Transverse colon (tissue), 4 donors: ENCODE data around the gene AXDND1. TPM values are rescaled to one million over a fixed set of nuclear protein-coding genes. Genes with fewer than 3 reads are reported as not detected.

Experiments
- DNase-seq: peaks from one replicate; pipeline ENCODE4 v3.0.0-alpha.2; 2019
- H3K27ac ChIP-seq, 4 donors: fragments of 200-600 bp; sonication (generic); 2 replicates each; pipeline ENCODE4 v1.5.1; 2016 to 2018; ENCODE audit warnings: inconsistent platforms in 4 of 4
- H3K27me3 ChIP-seq: fragments of 200-600 bp; sonication (generic); 2 replicates; pipeline ENCODE4 v1.5.1; 2017; ENCODE audit warnings: inconsistent platforms
- H3K36me3 ChIP-seq, 4 donors: fragments of 200-600 bp; sonication (generic); 2 replicates each; pipeline ENCODE4 v1.5.1; 2017 to 2019; ENCODE audit warnings: inconsistent platforms in 4 of 4
- H3K4me1 ChIP-seq, 4 donors: fragments of 200-600 bp; sonication (generic); 2 replicates each; pipeline ENCODE4 v1.5.1; 2017 to 2020; ENCODE audit warnings: inconsistent platforms in 4 of 4
- H3K4me3 ChIP-seq, 4 donors: fragments of 200-600 bp; sonication (generic); 1 replicate in 1 of 4; 2 replicates in 3 of 4; pipeline versions ENCODE4 v1.5.1 to v1.6.1; 2017 to 2019; ENCODE audit warnings: inconsistent platforms in 4 of 4
- H3K9me3 ChIP-seq, 2 donors: fragments of 200-600 bp; sonication (generic); 2 replicates each; pipeline ENCODE4 v1.5.1; 2017 to 2019; ENCODE audit warnings: inconsistent platforms in 2 of 2
- CTCF ChIP-seq, 5 experiments: fragments of 200-600 bp in 3 of 5; fragments of 450-650 bp in 2 of 5; sonication (generic) in 3 of 5; IDR thresholded peaks; 1 replicate in 2 of 5; 2 replicates in 3 of 5; pipeline ENCODE4 v1.5.1; 2016 to 2017; ENCODE audit warnings: antibody characterized with exemption in 5 of 5, inconsistent platforms in 3 of 5, mild to moderate bottlenecking in 2 of 5, moderate library complexity in 1 of 5
- EP300 ChIP-seq: sonication (generic); formaldehyde crosslinking; IDR thresholded peaks from one replicate; pipeline ENCODE4 v1.6.1; 2017; ENCODE audit warnings: antibody characterized with exemption, low read depth
- POLR2A ChIP-seq: fragments of 450-650 bp; IDR thresholded peaks from one replicate; pipeline ENCODE4 v1.6.1; 2016; ENCODE audit warnings: antibody characterized with exemption, mild to moderate bottlenecking, moderate library complexity
- POLR2AphosphoS5 ChIP-seq, 3 donors: sonication (generic); formaldehyde crosslinking; IDR thresholded peaks; one replicate each; pipeline ENCODE4 v1.6.1; 2016; ENCODE audit warnings: antibody characterized with exemption in 3 of 3
- WGBS, 2 donors: methylation state at CpG; one replicate each; pipeline ENCODE4 v1.1.5; 2018; ENCODE audit warnings: low coverage in 1 of 2; 5-methylcytosine and 5-hydroxymethylcytosine counted together
- in situ Hi-C, 4 donors: fragments of 200-750 bp; cut with MboI; loops; one replicate each; pipeline versions ENCODE4 v1.15.0 to v1.15.1; 2017; ENCODE audit warnings: low sequenced_read_pairs in 3 of 4, low pct_ligation_motif_present in 1 of 4, low pct_unique_long_range_greater_than_20kb in 1 of 4
- intact Hi-C: fragments of 100-400 bp; cut with DNase I; formaldehyde crosslinking; loops from one replicate; pipeline ENCODE4 v1.15.1; 2023; ENCODE audit warnings: low total_unique reads
- total RNA-seq, 4 donors: library from RNA; depleted of rRNA; stranded (reverse); fragments of >200 nt; gene quantifications; one replicate each; pipeline ENCODE4 v1.1.0, GENCODE V29; 2016

AXDND1 gene
- total RNA-seq, 4 donors from 2014 or later = 3.1 to 8.4 (median 4.0) TPM

- peaks cover 0 to 18% (median 8%) of the 10 kb centered on the region in 4 donors for H3K4me1 ChIP-seq
- WGBS, 2 donors = 67 to 82% methylated on average over 4 of the region's 4 CpGs
- intact Hi-C loops (no loop called here), in situ Hi-C loops (no loop called here)
- no peak overlapping the region for H3K4me3 ChIP-seq
- DNase-seq = no peak
- no peak for TF ChIP-seq CTCF (IDR thresholded peaks at IDR 0.05)
- no peak for TF ChIP-seq EP300
- no peak for TF ChIP-seq POLR2A
- TF ChIP-seq POLR2AphosphoS5 (IDR thresholded peaks at IDR 0.05) = no peak
- no peak overlapping the region for H3K27ac ChIP-seq
- no peaks in the 10 kb centered on the region for H3K9me3 ChIP-seq
- no peaks in the 10 kb centered on the region for H3K27me3 ChIP-seq
- H3K36me3 ChIP-seq = peaks cover 0 to 8% (median 0%) of the 10 kb centered on the region in 4 donors
These were observed 42.3 kb upstream of the AXDND1 start for GRCh38 chr1:179323436-179323835.

- H3K36me3 ChIP-seq = peaks cover 0 to 8% (median 0%) of the 10 kb centered on the region in 4 donors
- H3K27ac ChIP-seq = no peak overlapping the region
- H3K9me3 ChIP-seq = peaks cover 0 to 6% of the 10 kb centered on the region in 2 donors
- in situ Hi-C loops = no loop called here
- peaks cover 0 to 18% (median 8%) of the 10 kb centered on the region in 4 donors for H3K4me1 ChIP-seq
- WGBS, 2 donors = 53 to 69% methylated on average over 2 of the region's 2 CpGs
- intact Hi-C loops = no loop called here
- DNase-seq = no peak
- no peaks in the 10 kb centered on the region for H3K27me3 ChIP-seq
- TF ChIP-seq POLR2A (no peak), CTCF (IDR thresholded peaks at IDR 0.05) (no peak)
- H3K4me3 ChIP-seq = no peak overlapping the region
These were observed 39.9 kb upstream of the AXDND1 start for GRCh38 chr1:179325836-179326235.

GRCh38 chr1:179326746-179327145 lies 39.0 kb upstream of the AXDND1 start:
- Histone ChIP-seq H3K4me3 (no peak overlapping the region), H3K36me3 (no peaks in the 10 kb centered on the region), H3K9me3 (peaks cover 0 to 6% of the 10 kb centered on the region in 2 donors), H3K4me1 (peaks cover 0 to 18% (median 8%) of the 10 kb centered on the region in 4 donors), H3K27me3 (no peaks in the 10 kb centered on the region), H3K27ac (no peak overlapping the region)
- WGBS, 2 donors = 67 to 94% methylated on average over 1 to 3 of the region's 3 CpGs
- in situ Hi-C loops (no loop called here), intact Hi-C loops (no loop called here)
- TF ChIP-seq CTCF (IDR thresholded peaks at IDR 0.05) (no peak), POLR2AphosphoS5 (IDR thresholded peaks at IDR 0.05) (no peak), EP300 (no peak), POLR2A (no peak)
- DNase-seq = no peak

GRCh38 chr1:179327196-179327595 lies 38.6 kb upstream of the AXDND1 start:
- H3K36me3 ChIP-seq = no peaks in the 10 kb centered on the region
- H3K27ac ChIP-seq = no peak overlapping the region
- in situ Hi-C loops (no loop called here), intact Hi-C loops (no loop called here)
- H3K27me3 ChIP-seq = no peaks in the 10 kb centered on the region
- H3K4me1 ChIP-seq = peaks cover 0 to 14% (median 6%) of the 10 kb centered on the region in 4 donors
- no peak for TF ChIP-seq EP300
- TF ChIP-seq POLR2AphosphoS5 (IDR thresholded peaks at IDR 0.05) = no peak
- TF ChIP-seq POLR2A = no peak
- TF ChIP-seq CTCF (IDR thresholded peaks at IDR 0.05) = no peak
- peaks cover 0 to 6% of the 10 kb centered on the region in 2 donors for H3K9me3 ChIP-seq
- WGBS, 2 donors = 89 to 94% methylated on average over 7 of the region's 7 CpGs
- H3K4me3 ChIP-seq = no peak overlapping the region
- no peak for DNase-seq
